Smooth muscle cell (in vitro differentiated cells): ENCODE results near the gene TRIO. TPM values are rescaled to one million over a fixed set of nuclear protein-coding genes. Genes with fewer than 3 reads are reported as not detected.

Experiments used
- DNase-seq: peaks from one replicate; lab custom pipeline; 2025; ENCODE audit not compliant: unreplicated experiment; lab: John Stamatoyannopoulos, UW
- H2AFZ ChIP-seq: fragments of 200-600 bp; sonication (generic); 2 replicates; pipeline ENCODE4 v1.6.0; 2016; ENCODE audit warnings: antibody characterized with exemption, low read depth, mild to moderate bottlenecking
- H3F3A ChIP-seq: fragments of 200-600 bp; sonication (generic); 2 replicates; pipeline ENCODE4 v1.6.0; 2017; ENCODE audit warnings: antibody characterized with exemption, low read depth
- H3K27ac ChIP-seq: fragments of 200-600 bp; sonication (generic); 2 replicates; pipeline ENCODE4 v1.5.1; 2016; ENCODE audit warnings: low read depth, mild to moderate bottlenecking
- H3K27me3 ChIP-seq: fragments of 200-600 bp; sonication (generic); 2 replicates; pipeline ENCODE4 v1.6.1; 2016; ENCODE audit warnings: low read depth, mild to moderate bottlenecking
- H3K36me3 ChIP-seq: fragments of 200-600 bp; sonication (generic); 2 replicates; pipeline ENCODE4 v1.5.1; 2016; ENCODE audit warnings: low read depth
- H3K4me1 ChIP-seq: fragments of 200-600 bp; sonication (generic); 2 replicates; pipeline ENCODE4 v1.5.1; 2016; ENCODE audit warnings: low read depth
- H3K4me2 ChIP-seq: fragments of 200-600 bp; sonication (generic); 2 replicates; pipeline ENCODE4 v1.6.0; 2016; ENCODE audit warnings: mild to moderate bottlenecking
- H3K4me3 ChIP-seq: fragments of 200-600 bp; sonication (generic); 2 replicates; pipeline ENCODE4 v1.5.1; 2016; ENCODE audit warnings: mild to moderate bottlenecking
- H3K79me2 ChIP-seq: fragments of 200-600 bp; sonication (generic); 2 replicates; pipeline ENCODE4 v1.6.0; 2016; ENCODE audit warnings: low read depth, mild to moderate bottlenecking
- H3K9ac ChIP-seq: fragments of 200-600 bp; sonication (generic); 2 replicates; pipeline ENCODE4 v1.6.0; 2016; ENCODE audit warnings: low read depth
- H3K9me3 ChIP-seq: fragments of 200-600 bp; sonication (generic); replicated peaks from 2 replicates; pipeline ENCODE4 v1.5.1; 2016; ENCODE audit warnings: low read depth
- H4K20me1 ChIP-seq: fragments of 200-600 bp; sonication (generic); 2 replicates; pipeline ENCODE4 v1.6.0; 2016; ENCODE audit warnings: low read depth
- CTCF ChIP-seq: fragments of 200-600 bp; sonication (generic); IDR thresholded peaks from 2 replicates; pipeline ENCODE4 v1.5.1; 2017; ENCODE audit warnings: borderline replicate concordance, mild to moderate bottlenecking, antibody characterized with exemption; ENCODE audit not compliant: insufficient read depth, poor library complexity, severe bottlenecking
- WGBS: methylation state at CpG from one replicate; pipeline ENCODE4 v1.1.7; 2016; ENCODE audit warnings: low lambda C conversion rate; 5-methylcytosine and 5-hydroxymethylcytosine counted together
- polyA plus RNA-seq: library from polyadenylated mRNA; unstranded; fragments of >200 nt; fragmentation: Nextera tagmentation; extraction: Ambion mirVana; gene quantifications from 2 replicates; pipeline ENCODE4 v1.2.1, GENCODE V29; 2016
- total RNA-seq: library from RNA; depleted of rRNA; stranded (reverse); fragments of >200 nt; gene quantifications from 2 replicates; pipeline ENCODE4 v1.2.3, GENCODE V29; 2014

TRIO gene
- total and polyA plus RNA-seq, 2 experiments from 2014 or later, result 10.2 to 118 TPM

- H3F3A ChIP-seq, result peaks cover 2% of the 10 kb centered on the region
Measured at GRCh38 chr5:14292766-14293658, 149.9 kb downstream of the TRIO start.

GRCh38 chr5:14295610-14296009 is 152.5 kb downstream of the TRIO start:
- no peak for DNase-seq
- no peak overlapping the region for H3K4me3 ChIP-seq
- H4K20me1 ChIP-seq, result peaks cover 89% of the 10 kb centered on the region
- peaks cover 14% of the 10 kb centered on the region for H3K4me1 ChIP-seq
- TF ChIP-seq CTCF, result no peak
- no peak overlapping the region for H2AFZ ChIP-seq
- no peak overlapping the region for H3K4me2 ChIP-seq
- no peak overlapping the region for H3K9ac ChIP-seq
- H3K9me3 ChIP-seq, result no peaks in the 10 kb centered on the region
- H3K27ac ChIP-seq, result no peak overlapping the region
- H3K27me3 ChIP-seq, result no peaks in the 10 kb centered on the region
- peaks cover 11% of the 10 kb centered on the region for H3K36me3 ChIP-seq
- peaks cover 13% of the 10 kb centered on the region for H3K79me2 ChIP-seq
- H3F3A ChIP-seq, result peaks cover 5% of the 10 kb centered on the region
- 72% methylated on average over 5 of the region's 5 CpGs for WGBS

More at GRCh38 chr5:14292766-14293658, 149.9 kb downstream of the TRIO start:
- Histone ChIP-seq H3K27me3 (no peaks in the 10 kb centered on the region), H2AFZ (no peak overlapping the region), H3K4me1 (no peaks in the 10 kb centered on the region), H3K9ac (no peak overlapping the region), H3K4me2 (no peak overlapping the region), H4K20me1 (peaks cover 91% of the 10 kb centered on the region), H3K27ac (no peak overlapping the region), H3K4me3 (no peak overlapping the region), H3K36me3 (peaks cover 11% of the 10 kb centered on the region), H3K79me2 (peaks cover 9% of the 10 kb centered on the region), H3K9me3 (no peaks in the 10 kb centered on the region)
- no peak for TF ChIP-seq CTCF
- 65% methylated on average over 12 of the region's 12 CpGs for WGBS
- DNase-seq, result no peak

GRCh38 chr5:14296533-14297331 is 153.6 kb downstream of the TRIO start:
- TF ChIP-seq CTCF, result no peak
- peaks cover 14% of the 10 kb centered on the region for H3K4me1 ChIP-seq
- no peaks in the 10 kb centered on the region for H3K27me3 ChIP-seq
- no peak for DNase-seq
- H3K9ac ChIP-seq, result no peak overlapping the region
- H4K20me1 ChIP-seq, result peaks cover 90% of the 10 kb centered on the region
- peaks cover 13% of the 10 kb centered on the region for H3K79me2 ChIP-seq
- peaks cover 8% of the 10 kb centered on the region for H3K36me3 ChIP-seq
- no peak overlapping the region for H2AFZ ChIP-seq
- H3K9me3 ChIP-seq, result no peaks in the 10 kb centered on the region
- H3K4me3 ChIP-seq, result no peak overlapping the region
- peaks cover 5% of the 10 kb centered on the region for H3F3A ChIP-seq
- no peak overlapping the region for H3K4me2 ChIP-seq
- no peak overlapping the region for H3K27ac ChIP-seq
- 98% methylated on average over 14 of the region's 14 CpGs for WGBS
